BJ (cell line): ENCODE results near the gene MYZAP. TPM values are rescaled to one million over a fixed set of nuclear protein-coding genes. Genes with fewer than 3 reads are reported as not detected.

Source experiments
- CTCF ChIA-PET: fragments of 350-600 bp; formaldehyde crosslinking; extraction: SDS; loops from one replicate; lab custom pipeline; 2021; ENCODE audit warnings: antibody characterized with exemption, inconsistent platforms; lab: Yijun Ruan, JAX
- POLR2A ChIA-PET: fragments of 300-600 bp; sonication (Branson Sonifier 250); formaldehyde crosslinking; extraction: SDS; loops from one replicate; lab custom pipeline; 2021; ENCODE audit warnings: antibody characterized with exemption; lab: Charles Lee
- DNase-seq: peaks from one replicate; pipeline ENCODE4 v3.0.0-alpha.2; 2011; ENCODE audit warnings: low read depth
- H3K27me3 ChIP-seq: 2 replicates; pipeline ENCODE4 v1.6.0; 2011; ENCODE audit warnings: low read length; ENCODE audit not compliant: control insufficient read depth, insufficient read depth
- H3K36me3 ChIP-seq: 2 replicates; pipeline ENCODE4 v1.5.1; 2011; ENCODE audit warnings: low read length; ENCODE audit not compliant: control insufficient read depth, insufficient read depth
- H3K4me3 ChIP-seq: 2 replicates; pipeline ENCODE4 v1.5.1; 2011; ENCODE audit warnings: low read depth, mild to moderate bottlenecking, control low read depth, low read length
- polyA plus RNA-seq: library from polyadenylated mRNA; depleted of rRNA; stranded (reverse); fragments of >200 nt; gene quantifications from 2 replicates; pipeline ENCODE4 v1.2.3, GENCODE V29; 2011
- TF ChIP-seq, protein P1 (sequence below): IDR thresholded peaks from 2 replicates; pipeline ENCODE4 v1.5.1; 2011; ENCODE audit warnings: low read depth, mild to moderate bottlenecking, control low read depth, inconsistent platforms, low read length, moderate library complexity; ENCODE audit not compliant: insufficient read depth

MYZAP gene
- polyA plus RNA-seq, 1 experiment, result 0.11 TPM

DNA sequence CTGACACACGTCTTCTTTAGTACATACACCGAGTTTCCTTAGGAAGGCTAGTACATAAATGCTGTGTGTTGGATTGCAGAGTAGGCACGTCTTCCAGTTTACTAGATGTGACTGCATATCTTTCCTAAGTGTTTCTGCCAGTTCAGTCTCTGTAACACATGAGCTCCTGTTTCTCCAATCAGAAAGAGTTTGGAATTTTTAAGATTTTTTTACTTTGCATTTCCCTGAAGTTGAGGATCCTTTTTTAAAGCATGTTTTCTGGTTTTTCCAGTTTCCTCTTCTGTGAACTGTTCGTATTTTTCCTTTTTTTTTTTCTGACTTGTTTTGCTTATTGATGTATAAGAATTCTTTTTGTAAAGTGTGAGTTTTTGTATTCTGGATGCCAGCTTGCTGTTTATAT, 107.3 kb downstream of the MYZAP start:
- no peak for DNase-seq
- Histone ChIP-seq H3K36me3 (no peaks in the 10 kb centered on the region), H3K4me3 (no peak overlapping the region), H3K27me3 (no peaks in the 10 kb centered on the region)
- ChIA-PET POLR2A (no interaction called here), CTCF (no interaction called here)
- TF ChIP-seq, protein P1, sequence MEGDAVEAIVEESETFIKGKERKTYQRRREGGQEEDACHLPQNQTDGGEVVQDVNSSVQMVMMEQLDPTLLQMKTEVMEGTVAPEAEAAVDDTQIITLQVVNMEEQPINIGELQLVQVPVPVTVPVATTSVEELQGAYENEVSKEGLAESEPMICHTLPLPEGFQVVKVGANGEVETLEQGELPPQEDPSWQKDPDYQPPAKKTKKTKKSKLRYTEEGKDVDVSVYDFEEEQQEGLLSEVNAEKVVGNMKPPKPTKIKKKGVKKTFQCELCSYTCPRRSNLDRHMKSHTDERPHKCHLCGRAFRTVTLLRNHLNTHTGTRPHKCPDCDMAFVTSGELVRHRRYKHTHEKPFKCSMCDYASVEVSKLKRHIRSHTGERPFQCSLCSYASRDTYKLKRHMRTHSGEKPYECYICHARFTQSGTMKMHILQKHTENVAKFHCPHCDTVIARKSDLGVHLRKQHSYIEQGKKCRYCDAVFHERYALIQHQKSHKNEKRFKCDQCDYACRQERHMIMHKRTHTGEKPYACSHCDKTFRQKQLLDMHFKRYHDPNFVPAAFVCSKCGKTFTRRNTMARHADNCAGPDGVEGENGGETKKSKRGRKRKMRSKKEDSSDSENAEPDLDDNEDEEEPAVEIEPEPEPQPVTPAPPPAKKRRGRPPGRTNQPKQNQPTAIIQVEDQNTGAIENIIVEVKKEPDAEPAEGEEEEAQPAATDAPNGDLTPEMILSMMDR, result no peak

DNA sequence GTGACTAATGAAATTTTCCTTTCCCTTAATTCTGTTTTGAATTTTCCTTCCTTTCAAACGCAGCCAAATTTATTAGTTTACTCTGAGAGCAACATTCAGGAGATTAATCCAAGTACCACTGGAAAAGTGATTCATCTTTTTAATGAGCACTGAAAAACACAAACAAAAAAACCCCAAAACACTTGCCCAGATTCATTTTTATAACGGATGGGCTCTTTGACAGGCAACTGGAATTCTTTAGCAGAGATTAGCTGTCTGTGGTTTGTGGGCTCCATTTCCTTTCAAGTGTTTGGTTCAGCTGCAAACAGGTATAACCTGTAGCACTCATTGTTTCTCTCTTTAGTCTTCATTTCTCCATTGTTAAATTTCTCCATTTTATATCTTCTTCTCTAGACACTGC, 111.7 kb downstream of the MYZAP start:
- H3K4me3 ChIP-seq, result no peak overlapping the region
- ChIA-PET POLR2A (no interaction called here), CTCF (interaction anchor here (0.7 to 1.2 kb wide), 2 partner anchors 11 to 144 kb away, joined by 3 read pairs; no protein-coding TSS in a partner anchor)
- H3K27me3 ChIP-seq, result no peaks in the 10 kb centered on the region
- no peak for DNase-seq
- TF ChIP-seq, protein P1, result no peak
- no peaks in the 10 kb centered on the region for H3K36me3 ChIP-seq

DNA sequence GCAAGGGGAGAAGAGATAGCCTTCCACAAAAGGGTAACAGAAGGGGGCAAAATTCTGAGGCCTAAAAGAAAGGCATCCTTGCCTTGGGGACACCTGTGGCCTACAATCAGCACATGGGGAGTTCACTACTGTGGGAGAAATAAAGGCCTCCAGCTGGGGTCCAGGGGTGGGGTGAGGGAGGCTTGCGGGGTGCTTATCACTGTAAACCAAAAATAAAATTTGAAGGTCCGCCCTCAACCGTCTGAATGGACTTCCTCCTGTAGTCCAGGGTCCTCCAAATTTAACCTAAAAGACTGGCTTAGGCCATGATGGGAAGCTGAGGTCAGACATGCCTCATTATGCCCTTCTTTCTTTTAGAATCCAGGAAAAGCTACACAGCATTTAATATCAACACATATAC, 112.7 kb downstream of the MYZAP start:
- H3K27me3 ChIP-seq, result no peaks in the 10 kb centered on the region
- TF ChIP-seq, protein P1, result no peak
- no peaks in the 10 kb centered on the region for H3K36me3 ChIP-seq
- ChIA-PET POLR2A (no interaction called here), CTCF (no interaction called here)
- H3K4me3 ChIP-seq, result no peak overlapping the region
- DNase-seq, result no peak

DNA sequence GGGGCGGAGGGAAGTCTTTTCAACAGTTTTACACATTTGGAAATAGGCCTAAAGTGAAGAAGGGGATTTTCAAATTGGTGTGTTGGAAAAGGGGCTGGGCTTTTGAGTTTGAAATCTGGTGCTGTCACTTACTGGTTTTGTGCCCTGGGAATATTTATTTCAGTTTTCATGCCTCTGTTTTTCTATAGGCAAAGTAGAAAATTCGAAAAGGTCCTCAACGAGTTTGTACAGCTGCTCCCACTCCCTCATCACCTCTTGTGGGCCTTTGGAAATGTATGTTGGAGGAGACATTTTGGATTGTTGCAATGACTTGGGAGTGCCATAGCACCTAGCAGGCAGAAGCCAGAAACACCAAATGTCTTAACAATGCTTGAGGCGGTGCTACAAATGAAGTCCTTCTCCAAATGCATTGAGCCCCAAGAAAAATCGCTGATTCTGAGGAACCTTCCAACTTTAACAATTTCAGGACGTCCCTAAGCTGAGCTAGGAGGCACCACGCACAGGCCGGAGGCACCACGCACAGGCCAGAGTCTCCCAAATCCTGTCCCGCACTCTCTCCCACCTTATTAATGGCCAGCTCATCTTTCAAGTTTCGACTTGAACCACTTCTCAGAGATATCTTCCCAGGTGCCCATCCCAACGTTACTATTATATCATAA, 114.2 kb downstream of the MYZAP start:
- POLR2A ChIA-PET, result no interaction called here
- Histone ChIP-seq H3K27me3 (no peaks in the 10 kb centered on the region), H3K4me3 (peak overlapping the region; percentile 82), H3K36me3 (peaks cover 3% of the 10 kb centered on the region)
- TF ChIP-seq, protein P1, result no peak
- DNase-seq, result no peak
- CTCF ChIA-PET, result interaction anchor here (0.7 to 2.2 kb wide), 5 partner anchors 10 to 144 kb away, joined by 3 to 15 read pairs (median 5); no protein-coding TSS in a partner anchor

DNA sequence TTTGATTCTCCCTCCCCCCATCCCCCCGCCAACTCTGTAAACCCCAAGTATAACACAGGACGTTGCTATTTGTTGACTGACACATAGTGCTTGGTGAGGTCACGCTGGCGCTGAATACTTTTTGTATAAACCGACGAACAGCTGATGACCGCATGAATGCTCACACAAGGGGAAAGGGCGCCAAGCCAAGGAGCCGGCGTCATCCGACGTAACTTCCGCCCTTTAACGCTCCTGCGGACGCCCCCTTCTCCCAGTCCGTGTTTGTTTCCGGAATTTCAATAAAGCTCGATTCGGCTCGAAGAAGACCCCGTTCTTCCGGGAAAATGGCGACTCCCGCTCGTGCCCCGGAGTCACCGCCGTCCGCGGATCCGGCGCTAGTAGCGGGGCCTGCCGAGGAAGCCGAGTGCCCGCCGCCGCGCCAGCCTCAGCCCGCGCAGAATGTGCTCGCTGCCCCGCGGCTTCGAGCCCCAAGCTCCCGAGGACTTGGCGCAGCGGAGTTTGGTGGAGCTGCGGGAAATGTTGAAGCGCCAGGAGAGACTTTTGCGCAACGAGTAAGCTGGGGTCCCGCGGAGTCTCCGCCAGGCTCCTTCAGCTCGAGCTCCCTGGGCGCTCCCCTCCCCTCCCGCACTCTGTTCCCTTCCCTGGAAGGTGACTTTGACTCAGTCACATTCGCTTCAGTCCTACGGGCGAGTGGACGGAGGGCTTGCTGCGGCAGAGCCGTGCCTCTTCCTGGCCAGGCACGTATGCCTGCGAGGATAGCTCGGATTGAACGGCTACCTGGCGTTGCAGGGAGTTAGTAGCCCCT, 114.9 kb downstream of the MYZAP start, which contains the start of gene POLR2M:
TSS of gene POLR2M (plus strand) at position 310 of the 805 bp plus-strand sequence. CDS start at position 439, 129 bp downstream.
- Histone ChIP-seq H3K27me3 (no peaks in the 10 kb centered on the region), H3K36me3 (peaks cover 5% of the 10 kb centered on the region), H3K4me3 (peak within 1 kb of the TSS; percentile 82)
- ChIA-PET POLR2A (no interaction called here), CTCF (interaction anchor here (1.0 to 2.2 kb wide), 9 partner anchors 12 to 364 kb away, joined by 3 to 15 read pairs (median 5); no protein-coding TSS in a partner anchor)
- TF ChIP-seq, protein P1, result no peak
- peak; percentile 89 for DNase-seq
